GM19468 (cell line): ENCODE results near the gene ARFGAP3.
A peak's percentile ranks its signal among the peaks of the same experiment; 100 is the strongest.

Experiments used
- ATAC-seq: cut with Tn5 transposase; IDR thresholded peaks from one replicate; pipeline ENCODE4 v1.9.1; 2021; ENCODE audit warnings: mild to moderate bottlenecking, moderate library complexity, moderate number of reproducible peaks; ENCODE audit not compliant: unreplicated experiment; ENCODE audit errors: extremely low read depth

The ARFGAP3 gene

GRCh38 chr22:42856865-42857704, at the start of gene ARFGAP3:
ARFGAP3 (minus strand) TSS chr22:42857273; CDS start chr22:42857182, 91 bp downstream.
- peak; percentile 66 for ATAC-seq

GRCh38 chr22:42905702-42906183, 48.7 kb upstream of the ARFGAP3 start:
- ATAC-seq = no peak

- ATAC-seq = no peak
Observed at GRCh38 chr22:42905217-42905616, 48.1 kb upstream of the ARFGAP3 start.

GRCh38 chr22:42904050-42904449, 47.0 kb upstream of the ARFGAP3 start:
- no peak for ATAC-seq

GRCh38 chr22:42902875-42903510, 45.9 kb upstream of the ARFGAP3 start:
- no peak for ATAC-seq

- ATAC-seq = no peak
Observed at GRCh38 chr22:42901790-42902508, 44.9 kb upstream of the ARFGAP3 start.

- no peak for ATAC-seq
Observed at GRCh38 chr22:42897960-42898359, 40.9 kb upstream of the ARFGAP3 start.

- no peak for ATAC-seq
Observed at GRCh38 chr22:42895541-42895981, 38.5 kb upstream of the ARFGAP3 start.

- no peak for ATAC-seq
Observed at GRCh38 chr22:42895087-42895486, 38.0 kb upstream of the ARFGAP3 start.

- ATAC-seq = no peak
Observed at GRCh38 chr22:42893371-42894150, 36.5 kb upstream of the ARFGAP3 start.

- ATAC-seq = no peak
Observed at GRCh38 chr22:42892571-42893316, 35.7 kb upstream of the ARFGAP3 start.

GRCh38 chr22:42892156-42892555, 35.1 kb upstream of the ARFGAP3 start:
- ATAC-seq = no peak

GRCh38 chr22:42891696-42892095, 34.6 kb upstream of the ARFGAP3 start:
- no peak for ATAC-seq

- no peak for ATAC-seq
Observed at GRCh38 chr22:42891008-42891407, 33.9 kb upstream of the ARFGAP3 start.

- ATAC-seq = peak; percentile 15
Observed at GRCh38 chr22:42889304-42889703, 32.2 kb upstream of the ARFGAP3 start.

- no peak for ATAC-seq
Observed at GRCh38 chr22:42887523-42888507, 30.7 kb upstream of the ARFGAP3 start.

GRCh38 chr22:42887120-42887519, 30.0 kb upstream of the ARFGAP3 start:
- ATAC-seq = no peak

GRCh38 chr22:42885446-42885845, 28.4 kb upstream of the ARFGAP3 start:
- ATAC-seq = no peak
